Natural killer cell (primary cell): Measurements from ENCODE around the gene ZNF765. TPM values are rescaled to one million over a fixed set of nuclear protein-coding genes. Genes with fewer than 3 reads are reported as not detected.
"Not testable (repeated sequence)": the region's sequence is repeated elsewhere in the genome, so short reads cannot be mapped to it uniquely, and the experiment has no call there.

ENCODE experiments used
- ATAC-seq, 3 donors: fragments of 150-1000 bp in 2 of 3; fragments of 200-7000 bp in 1 of 3; cut with Tn5 transposase; 1 replicate in 1 of 3; 2 replicates in 2 of 3; pipeline ENCODE4 v1.10.0; 2021; ENCODE audit warnings: mild to moderate bottlenecking in 2 of 3, moderate library complexity in 2 of 3
- DNase-seq, 2 donors: peaks; one replicate each; pipeline versions ENCODE4 v3.0.0 to v3.0.0-alpha.2; 2013 to 2021; ENCODE audit warnings: mixed read lengths in 1 of 2
- H3K27ac ChIP-seq: one replicate; pipeline ENCODE4 v1.5.1; 2013; ENCODE audit warnings: mild to moderate bottlenecking, low read length
- H3K27me3 ChIP-seq: one replicate; pipeline ENCODE4 v1.6.1; 2013; ENCODE audit warnings: low read length; ENCODE audit not compliant: control insufficient read depth, insufficient read depth
- H3K36me3 ChIP-seq: one replicate; pipeline ENCODE4 v1.6.1; 2013; ENCODE audit warnings: low read length; ENCODE audit not compliant: control insufficient read depth, insufficient read depth
- H3K4me1 ChIP-seq: one replicate; pipeline ENCODE4 v1.6.1; 2013; ENCODE audit warnings: low read length; ENCODE audit not compliant: control insufficient read depth, insufficient read depth
- H3K4me3 ChIP-seq: one replicate; pipeline ENCODE4 v1.5.1; 2013; ENCODE audit warnings: low read length
- H3K9me3 ChIP-seq: one replicate; pipeline ENCODE4 v1.6.1; 2013; ENCODE audit warnings: low read length; ENCODE audit not compliant: control insufficient read depth, insufficient read depth
- H3K27ac Mint-ChIP-seq, 2 donors: one replicate each; pipeline ENCODE4 v1.8.0; 2022; ENCODE audit warnings: mild to moderate bottlenecking in 2 of 2, mixed read lengths in 2 of 2, moderate library complexity in 1 of 2
- H3K27me3 Mint-ChIP-seq, 2 donors: one replicate each; pipeline ENCODE4 v1.8.0; 2022; ENCODE audit warnings: low read depth in 2 of 2, mixed read lengths in 2 of 2
- H3K36me3 Mint-ChIP-seq: one replicate; pipeline ENCODE4 v1.8.0; 2022; ENCODE audit warnings: mixed read lengths
- H3K4me1 Mint-ChIP-seq, 2 donors: one replicate each; pipeline ENCODE4 v1.8.0; 2022; ENCODE audit warnings: mixed read lengths in 2 of 2
- H3K4me3 Mint-ChIP-seq: one replicate; pipeline ENCODE4 v1.8.0; 2022; ENCODE audit warnings: mild to moderate bottlenecking, moderate library complexity, mixed read lengths
- H3K9me3 Mint-ChIP-seq, 2 donors: one replicate each; pipeline ENCODE4 v1.8.0; 2022; ENCODE audit warnings: mixed read lengths in 2 of 2
- WGBS: methylation state at CpG from one replicate; pipeline ENCODE4 v1.1.7; 2013; ENCODE audit warnings: missing lambda C conversion rate; ENCODE audit not compliant: insufficient coverage; 5-methylcytosine and 5-hydroxymethylcytosine counted together
- intact Hi-C: fragments of 100-400 bp; cut with micrococcal nuclease; formaldehyde crosslinking; loops from one replicate; pipeline ENCODE4 v1.14.2; 2022
- total RNA-seq, 4 donors: library from RNA; stranded (reverse); fragments of 120-200 nt in 1 of 4; gene quantifications; one replicate each; pipeline versions ENCODE4 v1.2.3 to v1.2.4, GENCODE V29; 2013 to 2022
- TF ChIP-seq, protein P1 (sequence below): fragments of 200-600 bp; IDR thresholded peaks from one replicate; pipeline ENCODE4 v1.8.0; 2022; ENCODE audit warnings: antibody characterized with exemption

The ZNF765 gene
- total RNA-seq, 3 donors from 2014 or later (not counting 1 experiment from before 2014, with no cell fraction given): 8.5 to 16.4 (median 11.8) TPM

DNA sequence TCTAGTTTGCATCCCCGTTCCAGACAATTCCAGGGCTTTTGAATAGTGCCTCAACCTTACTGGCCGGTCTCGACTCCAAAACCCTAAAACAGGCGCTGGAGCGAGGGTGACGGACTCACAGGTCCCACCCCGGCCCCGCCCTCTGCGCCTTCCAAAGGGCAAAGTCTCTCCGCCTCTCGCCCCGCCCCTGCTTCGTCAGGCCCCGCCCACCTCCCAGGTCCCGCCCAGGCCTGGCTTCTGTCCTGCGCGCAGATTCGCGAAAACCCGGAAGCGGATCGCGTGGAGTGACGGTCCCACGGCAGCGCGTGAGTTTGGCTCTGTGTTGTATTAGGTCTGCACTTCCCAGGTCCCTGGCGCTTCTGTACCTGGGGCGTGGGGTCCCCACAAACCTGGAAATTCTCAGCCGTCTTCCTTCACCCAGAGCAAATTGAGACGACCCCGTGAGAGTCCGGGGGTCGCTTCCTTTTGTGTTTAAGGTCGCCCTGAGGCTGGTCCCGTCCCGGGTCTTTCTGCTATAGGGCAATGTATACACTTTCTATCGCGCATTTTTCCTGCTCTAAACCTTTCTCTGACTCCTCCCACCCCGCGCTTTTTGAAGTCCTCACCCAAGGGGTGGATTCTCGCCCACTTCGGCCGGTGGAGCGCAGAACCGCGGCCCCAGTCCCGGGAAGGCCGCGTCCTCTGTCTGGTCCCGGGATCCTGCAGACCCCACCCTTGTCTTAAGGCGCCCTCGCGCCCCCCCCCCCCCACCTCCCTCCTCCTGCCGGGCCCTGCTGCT lies 72.7 kb downstream of the ZNF765 start, which contains the start of gene ZNF813:
TSS of gene ZNF813 (plus strand) at position 249 of the 778 bp plus-strand sequence. CDS start 16,090 bp downstream, outside the sequence.
- under 1% methylated on average over 54 of the region's 55 CpGs for WGBS
- H3K27me3 ChIP-seq: no peaks in the 10 kb centered on the region
- H3K36me3 ChIP-seq: no peaks in the 10 kb centered on the region
- Mint-ChIP-seq H3K36me3 (peaks cover 13% of the 10 kb centered on the region), H3K4me1 (peaks cover 32 to 33% of the 10 kb centered on the region in 2 donors), H3K9me3 (peaks cover 6% of the 10 kb centered on the region in 2 donors), H3K27me3 (peaks cover 13 to 17% of the 10 kb centered on the region in 2 donors), H3K4me3 (peak within 1 kb of the TSS; percentile 88), H3K27ac (peak within 1 kb of the TSS; percentile 79 to 87)
- H3K9me3 ChIP-seq: peaks cover 10% of the 10 kb centered on the region
- intact Hi-C loops: loop anchor here (2.0 to 10.0 kb wide), 2 partner anchors 37 to 273 kb away; partner anchors contain the start of genes ZNF665 and ZNF761
- DNase-seq (peak; percentile 92 to 96), ATAC-seq (peak; percentile 97 to 99 (median 98))
- peak within 1 kb of the TSS; percentile 63 for H3K4me3 ChIP-seq
- TF ChIP-seq, protein P1, sequence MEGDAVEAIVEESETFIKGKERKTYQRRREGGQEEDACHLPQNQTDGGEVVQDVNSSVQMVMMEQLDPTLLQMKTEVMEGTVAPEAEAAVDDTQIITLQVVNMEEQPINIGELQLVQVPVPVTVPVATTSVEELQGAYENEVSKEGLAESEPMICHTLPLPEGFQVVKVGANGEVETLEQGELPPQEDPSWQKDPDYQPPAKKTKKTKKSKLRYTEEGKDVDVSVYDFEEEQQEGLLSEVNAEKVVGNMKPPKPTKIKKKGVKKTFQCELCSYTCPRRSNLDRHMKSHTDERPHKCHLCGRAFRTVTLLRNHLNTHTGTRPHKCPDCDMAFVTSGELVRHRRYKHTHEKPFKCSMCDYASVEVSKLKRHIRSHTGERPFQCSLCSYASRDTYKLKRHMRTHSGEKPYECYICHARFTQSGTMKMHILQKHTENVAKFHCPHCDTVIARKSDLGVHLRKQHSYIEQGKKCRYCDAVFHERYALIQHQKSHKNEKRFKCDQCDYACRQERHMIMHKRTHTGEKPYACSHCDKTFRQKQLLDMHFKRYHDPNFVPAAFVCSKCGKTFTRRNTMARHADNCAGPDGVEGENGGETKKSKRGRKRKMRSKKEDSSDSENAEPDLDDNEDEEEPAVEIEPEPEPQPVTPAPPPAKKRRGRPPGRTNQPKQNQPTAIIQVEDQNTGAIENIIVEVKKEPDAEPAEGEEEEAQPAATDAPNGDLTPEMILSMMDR: no peak
- peaks cover 14% of the 10 kb centered on the region for H3K4me1 ChIP-seq
- H3K27ac ChIP-seq: peak within 1 kb of the TSS; percentile 57

DNA sequence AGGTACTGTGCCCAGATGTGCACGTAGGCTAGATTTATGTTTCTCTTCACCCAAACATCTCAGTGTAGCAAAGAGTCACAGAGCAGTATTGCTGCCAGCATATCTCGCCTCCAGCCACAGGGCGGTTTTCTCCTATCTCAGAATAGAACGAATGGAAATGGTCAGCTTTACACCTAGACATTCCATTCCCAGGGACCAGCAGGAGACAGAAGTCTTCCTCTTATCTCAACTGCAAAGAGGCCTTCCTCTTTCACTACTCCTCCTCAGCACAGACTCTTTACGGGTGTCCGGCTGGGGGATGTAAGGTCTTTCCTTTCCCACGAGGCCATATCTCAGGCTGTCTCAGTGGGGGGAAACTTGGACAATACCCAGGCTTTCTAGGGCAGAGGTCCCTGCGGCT lies 73.7 kb downstream of the ZNF765 start:
- not testable (repeated sequence) for H3K36me3 Mint-ChIP-seq, H3K9me3 Mint-ChIP-seq, H3K4me3 ChIP-seq, H3K27me3 ChIP-seq, H3K27ac ChIP-seq, H3K9me3 ChIP-seq, ATAC-seq, DNase-seq, H3K36me3 ChIP-seq
- WGBS: 57% methylated on average over 6 of the region's 8 CpGs
- H3K27ac Mint-ChIP-seq: peak overlapping the region; percentile 79 to 87
- peaks cover 4 to 10% of the 10 kb centered on the region in 2 donors for H3K27me3 Mint-ChIP-seq
- peaks cover 25 to 32% of the 10 kb centered on the region in 2 donors for H3K4me1 Mint-ChIP-seq
- intact Hi-C loops: loop anchor here (10.0 kb wide), 1 partner anchor 274 kb away; the partner anchor contains the start of gene ZNF665
- peaks cover 14% of the 10 kb centered on the region for H3K4me1 ChIP-seq
- peak overlapping the region; percentile 88 for H3K4me3 Mint-ChIP-seq

DNA sequence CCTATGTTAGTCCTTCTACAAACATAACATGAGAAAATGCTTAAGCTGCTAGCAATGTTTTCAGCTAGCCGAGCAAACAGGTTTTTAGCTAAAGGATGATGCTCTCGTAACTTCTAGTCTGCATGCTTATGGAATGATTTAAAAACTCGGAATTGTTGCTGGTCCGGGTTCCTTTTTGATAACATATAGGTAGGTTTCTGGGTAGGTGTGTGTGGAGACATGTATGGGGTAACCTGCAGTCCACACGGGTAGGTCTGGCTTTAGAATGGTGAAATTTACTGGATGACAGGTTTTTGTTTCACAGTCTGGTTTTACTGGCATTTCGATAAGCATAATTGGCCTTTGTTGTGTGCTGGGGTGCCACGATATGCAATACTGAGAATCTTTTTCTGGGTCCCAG lies 77.0 kb downstream of the ZNF765 start:
- Mint-ChIP-seq H3K27ac (no peak overlapping the region), H3K4me3 (no peak overlapping the region), H3K36me3 (no peaks in the 10 kb centered on the region), H3K9me3 (no peaks in the 10 kb centered on the region), H3K4me1 (peaks cover 29 to 37% of the 10 kb centered on the region in 2 donors), H3K27me3 (no peaks in the 10 kb centered on the region)
- peaks cover 15% of the 10 kb centered on the region for H3K9me3 ChIP-seq
- no peaks in the 10 kb centered on the region for H3K27me3 ChIP-seq
- no peak overlapping the region for H3K27ac ChIP-seq
- ATAC-seq (no peak), DNase-seq (no peak)
- WGBS: 88% methylated on average over 7 of the region's 7 CpGs
- intact Hi-C loops: no loop called here
- no peaks in the 10 kb centered on the region for H3K36me3 ChIP-seq
- no peak overlapping the region for H3K4me3 ChIP-seq
- peaks cover 9% of the 10 kb centered on the region for H3K4me1 ChIP-seq
- TF ChIP-seq, protein P1: no peak

DNA sequence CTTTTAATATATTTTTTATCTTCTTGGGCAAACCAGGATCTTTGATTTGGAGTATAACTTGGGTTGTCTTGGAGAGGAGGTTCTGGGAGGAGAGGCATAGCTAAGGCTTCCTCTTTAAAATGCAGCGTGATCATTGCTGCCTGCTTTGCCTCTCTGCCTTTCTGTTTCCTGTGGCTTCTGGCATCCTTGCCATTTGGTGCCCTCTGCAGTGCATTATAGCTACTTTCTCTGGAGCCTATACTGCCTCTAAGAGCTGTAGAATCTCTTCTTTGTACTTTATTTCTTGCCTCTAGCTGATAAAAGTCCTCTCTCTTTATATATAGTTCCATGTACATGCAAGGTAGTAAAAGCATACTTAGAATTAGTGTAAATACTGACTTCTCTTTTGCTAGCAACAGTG lies 79.9 kb downstream of the ZNF765 start:
- H3K27ac ChIP-seq, H3K4me3 Mint-ChIP-seq, H3K27me3 ChIP-seq, H3K27me3 Mint-ChIP-seq, ATAC-seq, H3K4me3 ChIP-seq, intact Hi-C loops, H3K9me3 Mint-ChIP-seq, H3K4me1 ChIP-seq, DNase-seq: not testable (repeated sequence)
- Mint-ChIP-seq H3K27ac (peak overlapping the region in 1 of 2 donors; percentile 9), H3K36me3 (peaks cover 17% of the 10 kb centered on the region), H3K4me1 (peaks cover 11 to 20% of the 10 kb centered on the region in 2 donors)
- H3K36me3 ChIP-seq: peaks cover 12% of the 10 kb centered on the region
- peaks cover 42% of the 10 kb centered on the region for H3K9me3 ChIP-seq
- WGBS: 12% methylated on average over 1 of the region's 1 CpG

DNA sequence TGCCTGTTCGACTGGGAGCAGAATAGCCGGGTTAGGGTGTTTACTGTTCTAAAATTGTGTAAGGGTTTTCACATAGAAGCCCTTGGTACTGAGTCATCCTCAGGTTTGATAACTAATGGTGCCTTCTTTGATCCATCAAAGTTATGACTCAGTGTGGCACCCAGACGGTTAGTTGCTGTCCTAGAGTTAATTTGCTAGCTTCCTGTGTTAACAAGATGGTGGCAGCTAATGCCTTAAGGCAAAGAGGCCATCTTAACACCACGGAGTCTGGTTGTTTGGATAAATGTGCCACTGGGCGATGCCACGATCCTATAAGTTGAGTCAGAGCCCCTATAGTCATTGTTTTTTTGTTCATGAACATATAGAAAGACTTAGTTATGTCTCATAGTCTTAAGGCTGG lies 80.5 kb downstream of the ZNF765 start:
- H3K4me3 ChIP-seq, ATAC-seq, intact Hi-C loops, H3K27me3 ChIP-seq, H3K4me3 Mint-ChIP-seq, H3K27me3 Mint-ChIP-seq, H3K4me1 ChIP-seq, DNase-seq, H3K27ac Mint-ChIP-seq, H3K9me3 Mint-ChIP-seq, H3K27ac ChIP-seq: not testable (repeated sequence)
- Histone ChIP-seq H3K9me3 (peaks cover 46% of the 10 kb centered on the region), H3K36me3 (peaks cover 12% of the 10 kb centered on the region)
- Mint-ChIP-seq H3K4me1 (peaks cover 6 to 16% of the 10 kb centered on the region in 2 donors), H3K36me3 (peaks cover 20% of the 10 kb centered on the region)
- 90% methylated on average over 6 of the region's 6 CpGs for WGBS
